ENCODE measurements around the gene LCN2. TPM values are rescaled to one million over a fixed set of nuclear protein-coding genes. Genes with fewer than 3 reads are reported as not detected.
A peak's percentile ranks its signal among the peaks of the same experiment; 100 is the strongest.

LCN2 gene
- total RNA-seq, 2 experiments from 2014 or later, result not detected

DNA sequence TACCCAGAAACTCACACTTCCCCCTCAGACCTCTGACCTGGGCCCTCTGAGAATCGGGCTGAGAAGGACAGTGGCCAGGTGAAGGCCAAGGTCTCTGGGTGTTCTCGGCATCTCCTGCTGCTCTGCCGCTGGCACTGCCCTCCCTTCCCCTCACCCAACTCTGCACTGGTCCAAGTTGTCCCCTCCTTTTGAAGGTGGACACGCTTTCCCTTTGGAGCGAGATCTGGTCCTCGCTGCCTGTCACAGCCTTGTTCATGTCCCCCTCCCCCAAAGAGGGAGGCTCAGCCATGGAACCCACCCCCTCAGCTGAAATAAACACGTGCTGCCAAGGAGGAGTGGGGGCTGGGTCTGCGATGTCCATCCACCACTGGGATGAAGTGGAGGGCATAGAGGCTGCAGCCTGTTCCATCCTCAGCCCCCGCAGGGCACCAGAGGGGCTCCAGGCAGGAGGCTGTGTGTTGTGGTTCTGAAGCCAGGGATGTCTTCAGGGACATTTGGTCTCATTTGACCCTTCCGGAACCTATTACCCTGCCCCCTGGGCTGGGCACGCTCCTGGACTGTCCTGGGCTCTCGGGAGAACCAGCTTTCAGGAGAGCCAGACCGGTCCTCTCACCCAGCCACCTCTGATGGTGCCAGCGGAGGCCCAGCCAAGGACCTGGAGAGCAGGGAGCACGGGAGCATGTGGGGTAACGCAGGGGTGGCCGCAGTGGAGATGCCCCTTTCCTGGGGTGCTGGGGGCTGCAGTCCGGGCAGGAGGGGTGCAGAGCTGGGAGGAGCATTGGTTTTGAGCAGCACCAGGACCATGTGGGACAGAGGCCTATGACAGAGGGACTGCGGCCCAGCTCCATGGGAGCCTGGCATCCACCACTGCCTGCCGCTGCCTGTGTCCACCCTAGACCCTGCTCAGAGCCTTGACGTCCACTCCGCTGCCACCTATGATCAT is 4.7 kb upstream of the LCN2 start:
- ChIA-PET CTCF (no interaction called here), POLR2A (no interaction called here)
- Mint-ChIP-seq H3K4me1 (peaks cover 9% of the 10 kb centered on the region), H3K36me3 (ENCODE audit: low read depth) (no peaks in the 10 kb centered on the region), H3K9me3 (ENCODE audit: low read depth) (no peaks in the 10 kb centered on the region), H3K27me3 (no peaks in the 10 kb centered on the region), H3K27ac (no peak overlapping the region), H3K4me3 (no peak overlapping the region)
- DNase-seq, result no peak
- intact Hi-C loops (cut with DNase I, micrococcal nuclease), result no loop called here
- no peak for ATAC-seq

- H3K27ac Mint-ChIP-seq, result no peak overlapping the region
- H3K4me1 Mint-ChIP-seq, result peaks cover 9% of the 10 kb centered on the region
- ATAC-seq (no peak), DNase-seq (no peak)
- no peaks in the 10 kb centered on the region for H3K27me3 Mint-ChIP-seq
- ChIA-PET POLR2A (no interaction called here), CTCF (no interaction called here)
- no peaks in the 10 kb centered on the region for H3K36me3 Mint-ChIP-seq (ENCODE audit: low read depth)
- H3K9me3 Mint-ChIP-seq (ENCODE audit: low read depth), result no peaks in the 10 kb centered on the region
- intact Hi-C loops (cut with DNase I, micrococcal nuclease), result no loop called here
- H3K4me3 Mint-ChIP-seq, result no peak overlapping the region
Observed at GRCh38 chr9:128145536-128145935, 3.7 kb upstream of the LCN2 start.

- Mint-ChIP-seq H3K4me1 (peaks cover 9% of the 10 kb centered on the region), H3K27ac (no peak overlapping the region), H3K9me3 (ENCODE audit: low read depth) (no peaks in the 10 kb centered on the region), H3K36me3 (ENCODE audit: low read depth) (no peaks in the 10 kb centered on the region), H3K4me3 (no peak overlapping the region), H3K27me3 (no peaks in the 10 kb centered on the region)
- POLR2A ChIA-PET, result no interaction called here
- intact Hi-C loops (cut with DNase I, micrococcal nuclease), result no loop called here
- DNase-seq (no peak), ATAC-seq (no peak)
- CTCF ChIA-PET, result interaction anchor here (1.0 kb wide), 1 partner anchor 11 kb away, joined by 4 read pairs; no protein-coding TSS in a partner anchor
Observed at GRCh38 chr9:128145951-128146351, 3.3 kb upstream of the LCN2 start.

- H3K27ac Mint-ChIP-seq, result no peak overlapping the region
Observed at GRCh38 chr9:128146591-128147120, 2.6 kb upstream of the LCN2 start.

GRCh38 chr9:128148509-128149000 is 698 bp upstream of the LCN2 start:
- CTCF ChIA-PET, result no interaction called here
- no peaks in the 10 kb centered on the region for H3K4me1 Mint-ChIP-seq
- no peaks in the 10 kb centered on the region for H3K36me3 Mint-ChIP-seq (ENCODE audit: low read depth)
- H3K9me3 Mint-ChIP-seq (ENCODE audit: low read depth), result no peaks in the 10 kb centered on the region
- no peak overlapping the region for H3K27ac Mint-ChIP-seq
- DNase-seq, result no peak
- POLR2A ChIA-PET, result interaction anchor here (0.5 kb wide), 1 partner anchor 38 kb away, joined by 6 read pairs; no protein-coding TSS in a partner anchor
- H3K4me3 Mint-ChIP-seq, result no peak overlapping the region
- no peak for ATAC-seq
- intact Hi-C loops (cut with DNase I, micrococcal nuclease), result no loop called here
- no peaks in the 10 kb centered on the region for H3K27me3 Mint-ChIP-seq

More at GRCh38 chr9:128146591-128147120, 2.6 kb upstream of the LCN2 start:
- ChIA-PET CTCF (interaction anchor here (1.0 kb wide), 1 partner anchor 10 kb away, joined by 4 read pairs; no protein-coding TSS in a partner anchor), POLR2A (no interaction called here)
- intact Hi-C loops (cut with DNase I, micrococcal nuclease), result no loop called here
- no peaks in the 10 kb centered on the region for H3K36me3 Mint-ChIP-seq (ENCODE audit: low read depth)
- ATAC-seq (no peak), DNase-seq (no peak)
- H3K4me1 Mint-ChIP-seq, result peaks cover 9% of the 10 kb centered on the region
- no peaks in the 10 kb centered on the region for H3K27me3 Mint-ChIP-seq
- H3K9me3 Mint-ChIP-seq (ENCODE audit: low read depth), result no peaks in the 10 kb centered on the region
- H3K4me3 Mint-ChIP-seq, result no peak overlapping the region

GRCh38 chr9:128149951-128150593 is 819 bp downstream of the LCN2 start:
- no peak overlapping the region for H3K27ac Mint-ChIP-seq
- no peaks in the 10 kb centered on the region for H3K36me3 Mint-ChIP-seq (ENCODE audit: low read depth)
- DNase-seq (no peak), ATAC-seq (no peak)
- H3K27me3 Mint-ChIP-seq, result no peaks in the 10 kb centered on the region
- H3K9me3 Mint-ChIP-seq (ENCODE audit: low read depth), result no peaks in the 10 kb centered on the region
- ChIA-PET POLR2A (no interaction called here), CTCF (interaction anchor here (0.6 to 1.8 kb wide), 5 partner anchors 9 to 43 kb away, joined by 3 to 8 read pairs (median 3); partner anchors contain the start of gene BBLN)
- intact Hi-C loops (cut with DNase I, micrococcal nuclease), result no loop called here
- no peak overlapping the region for H3K4me3 Mint-ChIP-seq
- H3K4me1 Mint-ChIP-seq, result no peaks in the 10 kb centered on the region

DNA sequence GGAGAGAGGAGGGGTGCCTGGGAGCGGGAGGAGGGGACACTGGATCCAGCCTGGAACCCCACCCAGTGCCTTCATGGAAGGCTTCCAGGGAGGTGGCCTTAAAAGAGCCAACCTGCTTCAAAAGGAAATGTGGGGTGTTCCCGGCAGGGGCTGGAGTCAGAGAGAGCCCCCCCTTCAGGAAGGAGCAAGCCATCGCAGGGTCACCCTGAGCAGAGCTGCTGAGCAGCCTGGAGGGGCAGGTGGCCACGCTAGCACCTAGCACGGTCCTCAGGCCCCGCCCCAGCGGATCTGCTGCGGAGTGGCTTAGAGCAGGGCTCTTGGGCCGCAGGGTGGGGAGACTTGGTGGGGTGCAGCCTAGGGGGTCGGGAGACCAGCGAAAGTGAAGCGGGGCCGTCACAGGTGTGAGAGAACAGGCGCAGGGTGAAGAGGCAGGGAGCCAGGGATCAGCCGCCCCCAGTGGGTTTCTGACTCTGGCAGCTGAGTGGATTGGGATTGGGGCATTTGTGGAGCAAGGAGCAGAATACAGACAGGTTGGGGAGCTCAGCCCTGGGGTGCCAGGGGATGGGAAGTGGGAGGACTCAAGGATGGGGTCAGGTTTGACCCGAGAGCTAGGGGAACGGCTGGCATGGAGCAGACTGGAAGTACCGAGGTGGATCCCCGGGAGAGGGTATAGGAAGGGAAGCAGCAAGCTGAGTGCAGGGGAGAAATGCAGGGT is 1.5 kb downstream of the LCN2 start:
- CTCF ChIA-PET, result interaction anchor here (1.1 to 1.8 kb wide), 4 partner anchors 8 to 33 kb away, joined by 3 to 8 read pairs (median 3); partner anchors contain the start of gene BBLN
- Mint-ChIP-seq H3K4me1 (no peaks in the 10 kb centered on the region), H3K4me3 (no peak overlapping the region), H3K36me3 (ENCODE audit: low read depth) (no peaks in the 10 kb centered on the region), H3K27me3 (no peaks in the 10 kb centered on the region), H3K9me3 (ENCODE audit: low read depth) (no peaks in the 10 kb centered on the region), H3K27ac (no peak overlapping the region)
- DNase-seq (peak; percentile 49), ATAC-seq (peak; percentile 83)
- POLR2A ChIA-PET, result no interaction called here
- intact Hi-C loops (cut with DNase I, micrococcal nuclease), result no loop called here

DNA sequence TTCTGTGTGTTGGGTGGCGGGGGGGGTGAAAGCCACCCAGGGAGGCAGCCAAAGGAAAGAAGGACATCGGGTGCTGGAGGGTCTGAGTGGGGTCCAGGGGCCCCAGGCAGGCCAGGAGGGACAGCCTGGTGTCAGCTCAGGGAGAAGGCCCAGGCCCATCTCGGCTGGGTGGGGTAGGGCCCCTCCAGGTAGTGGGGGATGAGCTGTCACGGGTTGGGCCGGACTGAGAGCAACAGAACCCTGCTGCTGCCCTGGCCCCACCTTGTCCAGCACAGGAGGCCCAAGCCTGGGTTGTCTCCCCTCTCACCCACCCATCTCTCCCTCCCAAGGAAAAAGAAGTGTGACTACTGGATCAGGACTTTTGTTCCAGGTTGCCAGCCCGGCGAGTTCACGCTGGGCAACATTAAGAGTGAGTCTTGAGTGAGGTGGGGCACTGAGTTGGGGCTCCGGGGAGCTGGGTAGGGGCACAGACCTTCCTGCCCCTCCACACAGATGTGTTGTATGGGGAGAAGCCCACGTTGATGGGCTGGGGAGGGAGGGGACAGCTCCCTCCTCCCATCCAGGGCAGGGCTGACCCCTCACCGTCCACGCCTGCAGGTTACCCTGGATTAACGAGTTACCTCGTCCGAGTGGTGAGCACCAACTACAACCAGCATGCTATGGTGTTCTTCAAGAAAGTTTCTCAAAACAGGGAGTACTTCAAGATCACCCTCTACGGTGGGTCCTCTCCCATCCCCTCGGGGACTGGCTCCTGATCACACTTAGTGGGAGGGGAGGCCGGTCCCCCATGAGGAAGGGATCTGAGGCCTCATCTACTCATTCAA is 2.3 kb downstream of the LCN2 start:
- Mint-ChIP-seq H3K4me1 (no peaks in the 10 kb centered on the region), H3K27me3 (no peaks in the 10 kb centered on the region), H3K36me3 (ENCODE audit: low read depth) (no peaks in the 10 kb centered on the region), H3K27ac (no peak overlapping the region), H3K9me3 (ENCODE audit: low read depth) (no peaks in the 10 kb centered on the region), H3K4me3 (no peak overlapping the region)
- CTCF ChIA-PET, result interaction anchor here (0.7 to 1.8 kb wide), 4 partner anchors 8 to 1223 kb away, joined by 3 to 8 read pairs (median 4); partner anchors contain the start of gene BBLN
- POLR2A ChIA-PET, result no interaction called here
- intact Hi-C loops (cut with DNase I, micrococcal nuclease), result no loop called here
- ATAC-seq (no peak), DNase-seq (no peak)

- intact Hi-C loops (cut with DNase I, micrococcal nuclease), result no loop called here
- DNase-seq, result no peak
- Mint-ChIP-seq H3K36me3 (ENCODE audit: low read depth) (no peaks in the 10 kb centered on the region), H3K27me3 (no peaks in the 10 kb centered on the region), H3K4me3 (no peak overlapping the region), H3K4me1 (no peaks in the 10 kb centered on the region), H3K27ac (no peak overlapping the region), H3K9me3 (ENCODE audit: low read depth) (no peaks in the 10 kb centered on the region)
- no peak for ATAC-seq
- ChIA-PET CTCF (interaction anchor here (0.7 to 0.9 kb wide), 2 partner anchors 31 to 1222 kb away, joined by 4 read pairs; no protein-coding TSS in a partner anchor), POLR2A (no interaction called here)
Observed at GRCh38 chr9:128152133-128153059, 3.1 kb downstream of the LCN2 start.

All from activated CD4-positive, alpha-beta T cell treated with anti-CD3 and anti-CD28 coated beads for 36 hours (primary cell).